Thoracic aorta (tissue), 2 donors: ENCODE measurements around the gene DCAF15. TPM values are rescaled to one million over a fixed set of nuclear protein-coding genes. Genes with fewer than 3 reads are reported as not detected.

Experiments used
- ATAC-seq: fragments of 150-250 bp; one replicate; pipeline ENCODE4 v1.8.0; 2017; ENCODE audit warnings: low read depth; ENCODE audit not compliant: insufficient number of reproducible peaks, low FRiP score
- DNase-seq: peaks from one replicate; pipeline ENCODE4 v3.0.0-alpha.2; 2020; ENCODE audit warnings: low spot score
- H3K27ac ChIP-seq, 2 donors: fragments of 200-600 bp; sonication (generic); 1 replicate in 1 of 2; 2 replicates in 1 of 2; pipeline ENCODE4 v1.5.1; 2016; ENCODE audit warnings: mild to moderate bottlenecking in 2 of 2, moderate library complexity in 2 of 2
- H3K27me3 ChIP-seq: fragments of 200-600 bp; sonication (generic); replicated peaks from 2 replicates; pipeline ENCODE4 v1.6.0; 2016; ENCODE audit warnings: mild to moderate bottlenecking; ENCODE audit not compliant: insufficient read depth
- H3K36me3 ChIP-seq: fragments of 200-600 bp; sonication (generic); one replicate; pipeline ENCODE4 v1.5.1; 2016
- H3K4me1 ChIP-seq, 2 donors: fragments of 200-600 bp; sonication (generic); 1 replicate in 1 of 2; 2 replicates in 1 of 2; pipeline versions ENCODE4 v1.5.1 to v1.6.0; 2016; ENCODE audit warnings: low read depth in 2 of 2, mild to moderate bottlenecking in 1 of 2; ENCODE audit not compliant: control insufficient read depth in 1 of 2
- H3K4me3 ChIP-seq: fragments of 200-600 bp; sonication (generic); 2 replicates; pipeline ENCODE4 v1.5.1; 2016; ENCODE audit warnings: mild to moderate bottlenecking
- H3K9me3 ChIP-seq: fragments of 200-600 bp; sonication (generic); 2 replicates; pipeline ENCODE4 v1.5.1; 2016
- total RNA-seq, 2 donors: library from RNA; depleted of rRNA; stranded (reverse); fragments of >200 nt; gene quantifications; one replicate each; pipeline versions ENCODE4 v1.1.0 to v1.2.3, GENCODE V29; 2016
- TF ChIP-seq, protein P1 (sequence below): fragments of 200-600 bp; sonication (generic); IDR thresholded peaks from one replicate; pipeline ENCODE4 v1.5.1; 2019; ENCODE audit warnings: antibody characterized with exemption

The DCAF15 gene
- total RNA-seq, 2 donors from 2014 or later: 12.6 to 31.4 TPM

DNA sequence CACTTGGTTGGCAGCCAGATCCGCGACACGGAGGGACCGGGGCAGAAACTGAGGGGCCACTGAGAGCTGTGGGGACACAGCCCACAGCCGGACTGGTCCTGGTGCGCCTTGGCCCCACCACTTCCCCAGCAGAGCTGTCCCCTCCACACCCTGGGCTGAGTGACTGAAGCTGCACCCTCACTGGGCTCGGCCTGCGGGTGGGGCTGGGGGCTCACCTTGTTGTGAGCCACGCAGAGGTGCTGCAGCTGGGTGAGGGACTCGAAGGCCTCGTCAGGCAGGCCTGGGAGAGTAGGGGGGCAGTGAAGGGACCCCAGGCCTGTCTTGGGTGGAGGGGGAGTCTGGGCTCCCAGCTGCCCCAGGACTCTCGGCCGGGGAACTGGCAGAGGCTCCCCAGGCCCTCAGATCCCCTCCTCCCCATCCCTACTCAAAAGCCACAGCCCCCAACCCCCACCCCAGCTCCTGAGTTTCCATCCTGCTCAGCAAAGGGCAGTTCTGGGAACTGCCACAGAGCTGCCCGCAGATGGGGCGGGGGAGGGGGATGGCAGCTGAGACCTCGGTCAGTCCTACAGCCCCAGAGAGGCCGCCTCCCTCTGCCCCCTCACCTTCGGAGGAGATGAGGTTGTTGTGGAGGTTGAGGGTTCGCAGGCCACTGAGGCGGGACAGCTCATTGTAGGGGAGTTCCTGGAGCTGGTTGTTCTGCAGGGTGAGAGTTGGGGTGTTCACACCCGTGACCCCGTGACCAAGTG, 16.4 kb upstream of the DCAF15 start:
- ATAC-seq (no peak), DNase-seq (no peak)
- Histone ChIP-seq H3K27ac (no peak overlapping the region), H3K27me3 (no peaks in the 10 kb centered on the region), H3K9me3 (no peaks in the 10 kb centered on the region), H3K36me3 (no peaks in the 10 kb centered on the region), H3K4me3 (no peak overlapping the region), H3K4me1 (peaks cover 5 to 7% of the 10 kb centered on the region in 2 donors)
- TF ChIP-seq, protein P1, sequence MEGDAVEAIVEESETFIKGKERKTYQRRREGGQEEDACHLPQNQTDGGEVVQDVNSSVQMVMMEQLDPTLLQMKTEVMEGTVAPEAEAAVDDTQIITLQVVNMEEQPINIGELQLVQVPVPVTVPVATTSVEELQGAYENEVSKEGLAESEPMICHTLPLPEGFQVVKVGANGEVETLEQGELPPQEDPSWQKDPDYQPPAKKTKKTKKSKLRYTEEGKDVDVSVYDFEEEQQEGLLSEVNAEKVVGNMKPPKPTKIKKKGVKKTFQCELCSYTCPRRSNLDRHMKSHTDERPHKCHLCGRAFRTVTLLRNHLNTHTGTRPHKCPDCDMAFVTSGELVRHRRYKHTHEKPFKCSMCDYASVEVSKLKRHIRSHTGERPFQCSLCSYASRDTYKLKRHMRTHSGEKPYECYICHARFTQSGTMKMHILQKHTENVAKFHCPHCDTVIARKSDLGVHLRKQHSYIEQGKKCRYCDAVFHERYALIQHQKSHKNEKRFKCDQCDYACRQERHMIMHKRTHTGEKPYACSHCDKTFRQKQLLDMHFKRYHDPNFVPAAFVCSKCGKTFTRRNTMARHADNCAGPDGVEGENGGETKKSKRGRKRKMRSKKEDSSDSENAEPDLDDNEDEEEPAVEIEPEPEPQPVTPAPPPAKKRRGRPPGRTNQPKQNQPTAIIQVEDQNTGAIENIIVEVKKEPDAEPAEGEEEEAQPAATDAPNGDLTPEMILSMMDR: no peak

DNA sequence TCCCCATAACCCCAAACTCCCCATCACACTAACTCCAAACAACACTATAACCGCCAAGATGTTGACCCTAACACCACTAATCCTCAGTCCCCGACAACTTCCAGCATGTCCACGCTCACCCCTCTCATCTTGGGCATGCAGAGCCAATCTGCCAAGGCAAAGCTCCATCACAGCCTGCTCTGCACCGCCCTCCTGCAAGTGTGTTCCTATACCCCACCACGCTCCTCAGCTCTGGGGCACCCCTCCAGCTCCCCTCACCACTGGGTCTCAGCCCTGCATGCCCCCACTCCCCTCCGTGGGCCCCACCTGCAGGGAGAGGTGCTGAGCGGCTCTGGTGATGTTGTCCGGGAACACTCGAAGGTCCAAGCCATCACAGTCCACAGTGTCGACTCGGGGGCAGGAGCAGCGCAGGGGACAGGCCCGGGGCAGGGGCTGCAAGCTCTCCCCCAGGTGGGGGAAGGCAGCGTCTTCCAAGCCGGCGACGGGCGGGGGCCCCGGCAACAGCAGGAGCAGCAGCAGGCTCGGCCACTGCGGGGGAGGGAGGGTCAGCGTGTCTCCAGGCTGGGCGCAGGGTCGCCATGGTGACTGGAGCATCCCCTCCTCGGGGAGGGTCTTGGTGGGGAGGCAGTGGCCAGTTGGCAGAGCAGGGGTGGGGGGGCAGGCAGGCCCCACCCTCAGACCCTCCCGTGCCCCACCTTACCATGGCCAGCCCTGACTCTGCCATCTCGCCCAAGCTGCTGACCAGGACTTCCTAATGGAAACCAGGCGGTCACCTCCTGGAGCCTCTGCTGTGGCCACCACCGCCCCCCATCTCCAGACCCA, 14.6 kb upstream of the DCAF15 start:
- Histone ChIP-seq H3K27me3 (no peaks in the 10 kb centered on the region), H3K36me3 (no peaks in the 10 kb centered on the region), H3K9me3 (no peaks in the 10 kb centered on the region), H3K4me3 (peak overlapping the region; percentile 69), H3K4me1 (peaks cover 5 to 7% of the 10 kb centered on the region in 2 donors), H3K27ac (peak overlapping the region in 1 of 2 donors; percentile 31)
- no peak for ATAC-seq
- no peak for DNase-seq
- TF ChIP-seq, protein P1: no peak

DNA sequence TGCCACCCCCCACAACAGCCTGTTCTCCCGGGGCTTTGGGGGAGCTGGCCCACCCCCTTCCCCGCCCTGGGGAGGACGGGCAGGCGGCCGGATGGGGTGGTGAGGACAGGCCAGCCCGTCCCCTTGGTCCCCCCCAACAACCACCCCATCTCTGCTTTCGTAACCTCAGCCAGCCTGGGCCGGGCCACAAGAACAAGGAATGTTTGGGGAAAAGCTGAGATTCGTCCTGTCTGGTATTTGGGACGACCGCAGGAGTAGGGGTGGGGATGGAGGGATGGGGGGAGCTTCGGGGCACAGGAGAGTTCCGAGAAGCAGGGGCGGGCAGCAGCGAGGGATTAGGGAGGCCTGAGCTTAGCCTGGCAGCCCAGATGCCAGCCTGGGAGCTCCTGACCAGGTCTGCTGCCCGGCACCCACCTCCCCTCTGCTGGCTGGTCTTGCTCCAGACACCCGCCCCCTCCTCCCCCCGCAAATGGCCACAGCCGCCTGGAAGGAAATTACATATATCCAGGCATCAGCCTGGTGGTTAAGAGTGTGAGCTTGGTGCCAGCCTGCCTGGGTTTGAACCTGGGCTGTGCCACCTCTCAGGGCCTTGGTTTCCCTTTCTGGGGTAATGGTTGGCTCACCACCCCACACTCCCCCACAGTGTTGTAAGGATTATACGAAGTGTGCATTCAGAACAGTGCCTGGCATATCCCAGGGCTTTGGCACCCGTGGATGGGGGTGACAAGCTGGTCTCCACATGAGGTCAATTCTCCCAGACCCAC, 13.8 kb upstream of the DCAF15 start, which contains the start of gene PODNL1:
PODNL1 (minus strand) TSS at position 117 of the 764 bp plus-strand sequence. CDS start 236 bp downstream, outside the sequence.
- ATAC-seq (peak; percentile 54), DNase-seq (no peak)
- TF ChIP-seq, protein P1: no peak
- H3K27ac ChIP-seq: peak within 1 kb of the TSS in 1 of 2 donors; percentile 31
- H3K4me1 ChIP-seq: peaks cover 5 to 7% of the 10 kb centered on the region in 2 donors
- no peaks in the 10 kb centered on the region for H3K36me3 ChIP-seq
- no peaks in the 10 kb centered on the region for H3K9me3 ChIP-seq
- H3K4me3 ChIP-seq: peak within 1 kb of the TSS; percentile 69
- no peaks in the 10 kb centered on the region for H3K27me3 ChIP-seq

DNA sequence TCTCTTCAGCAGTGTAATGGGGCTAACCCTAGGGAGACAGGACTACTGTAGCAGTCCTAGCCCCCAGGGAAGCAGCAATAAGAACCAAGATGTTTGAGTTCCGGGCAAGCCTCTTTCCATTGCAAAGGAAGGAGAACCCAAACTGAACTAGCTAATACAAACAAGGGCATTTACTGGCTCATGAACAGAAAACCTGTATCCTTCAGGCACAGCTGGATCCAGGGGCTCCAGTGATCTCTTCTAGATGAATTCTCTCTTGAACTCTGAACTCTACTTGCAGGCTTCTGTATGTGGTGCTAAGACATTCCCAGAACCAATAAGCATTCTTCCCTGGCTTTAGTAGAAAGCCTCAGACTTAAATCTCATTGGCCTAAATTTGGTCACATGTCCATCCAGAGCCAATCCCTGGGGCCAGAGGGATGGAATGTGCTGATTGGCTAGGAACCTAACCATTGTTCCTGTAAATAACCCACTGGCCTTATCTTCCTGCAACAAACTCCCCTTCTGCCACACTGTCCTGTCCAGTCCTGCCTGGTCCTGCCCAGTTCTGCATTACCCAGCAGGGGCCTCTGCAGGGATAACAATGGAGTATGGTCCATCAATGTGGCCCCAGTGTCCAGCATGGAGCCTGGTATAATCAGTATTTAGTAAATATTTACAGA, 10.2 kb upstream of the DCAF15 start:
- H3K4me1 ChIP-seq: peaks cover 5 to 7% of the 10 kb centered on the region in 2 donors
- DNase-seq (no peak), ATAC-seq (no peak)
- H3K4me3 ChIP-seq: no peak overlapping the region
- no peak overlapping the region for H3K27ac ChIP-seq
- TF ChIP-seq, protein P1: no peak
- no peaks in the 10 kb centered on the region for H3K27me3 ChIP-seq
- H3K36me3 ChIP-seq: no peaks in the 10 kb centered on the region
- H3K9me3 ChIP-seq: no peaks in the 10 kb centered on the region
